RPMI8226 (cell line): ENCODE measurements around the gene DNAJC6.
A peak's percentile ranks its signal among the peaks of the same experiment; 100 is the strongest.

Experiments used
- DNase-seq: peaks from one replicate; pipeline ENCODE4 v3.0.0-alpha.2; 2015

DNAJC6 gene

DNA sequence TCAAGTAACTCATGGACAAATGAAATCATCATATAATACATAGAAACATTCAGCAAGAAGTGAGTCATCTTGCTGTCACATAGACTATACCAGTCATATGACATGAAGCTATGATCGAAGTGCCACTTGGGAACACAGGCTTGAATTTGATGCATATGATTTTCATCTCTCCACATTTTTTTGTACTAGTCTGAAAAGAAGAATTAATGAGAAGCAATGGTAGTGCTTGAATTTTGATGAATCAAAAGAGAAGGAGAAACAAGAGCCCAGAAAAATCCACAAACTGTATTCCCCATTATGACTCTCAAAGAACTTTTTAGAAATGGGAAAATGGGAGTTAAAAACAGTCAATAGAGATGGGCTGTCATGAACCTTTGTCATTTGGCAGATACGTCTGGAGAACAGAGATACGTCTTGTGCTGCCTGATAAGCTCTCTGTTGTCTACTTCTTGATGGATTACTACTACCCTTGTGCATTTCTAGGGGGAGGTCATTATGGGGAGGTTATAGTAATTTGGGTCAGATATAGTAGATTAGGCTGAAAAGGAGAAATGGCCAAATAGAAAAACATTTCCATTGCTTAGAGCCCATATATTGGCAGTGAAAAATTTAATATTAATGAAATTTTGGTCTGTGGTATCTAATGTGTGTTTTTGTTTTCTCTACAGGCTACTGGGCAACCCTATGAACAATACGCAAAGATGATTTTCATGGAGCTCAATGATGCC, 103.1 kb downstream of the DNAJC6 start:
- no peak for DNase-seq

DNA sequence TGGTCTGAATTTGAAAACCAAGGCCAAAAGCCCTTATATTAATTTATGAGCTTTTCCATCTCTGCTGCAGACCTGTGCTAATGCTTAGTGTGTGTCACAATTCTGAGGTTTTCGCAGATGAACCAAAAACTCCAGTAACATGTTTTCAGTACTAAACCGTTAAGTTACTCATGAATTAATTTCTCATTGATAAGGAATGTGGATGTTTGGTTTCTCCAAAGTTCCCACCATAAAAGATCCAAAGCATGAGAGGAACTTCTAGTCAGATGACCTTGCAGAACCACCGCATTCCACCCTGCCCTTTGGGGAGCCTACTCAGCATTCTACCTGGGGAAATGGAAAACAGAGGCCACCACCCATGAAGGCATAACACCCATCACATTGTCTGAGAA, 103.6 kb downstream of the DNAJC6 start:
- no peak for DNase-seq

DNA sequence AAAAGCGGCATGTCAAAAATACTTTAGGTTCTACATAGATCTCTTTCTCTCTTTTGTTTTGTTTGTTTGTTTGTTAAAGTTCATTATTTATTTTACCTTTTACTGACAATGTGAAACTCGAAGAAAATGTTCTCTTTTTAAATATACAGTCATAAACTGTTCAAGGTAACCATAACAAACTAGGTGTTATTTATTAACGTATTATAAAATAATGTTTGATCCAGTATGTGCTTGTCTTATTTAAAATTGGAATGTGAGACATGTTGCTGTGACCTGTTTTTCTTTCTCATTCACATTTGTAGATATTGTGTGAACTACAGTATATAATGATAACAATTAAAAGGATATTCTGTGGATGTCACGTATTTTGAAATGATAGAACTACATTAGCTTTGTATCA, 105.2 kb downstream of the DNAJC6 start:
- DNase-seq, result no peak

DNA sequence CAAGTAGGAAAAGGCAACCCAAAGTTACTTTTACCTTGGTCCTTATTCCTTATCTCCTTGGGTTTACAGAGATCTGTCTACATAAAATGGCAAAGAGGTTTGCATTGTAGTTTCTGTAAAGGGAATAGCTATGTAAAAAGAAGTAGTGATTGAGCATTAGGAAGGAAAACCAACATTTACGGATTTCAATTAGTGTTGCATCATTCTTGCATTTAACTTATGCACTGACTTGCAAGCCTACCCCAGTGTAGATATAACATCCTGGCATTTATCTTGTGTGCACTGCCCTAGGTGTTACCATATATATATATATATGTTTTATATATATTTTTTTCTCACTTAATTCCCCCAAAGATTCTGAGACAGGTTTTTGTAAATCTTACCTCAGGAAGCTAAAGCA, 107.4 kb downstream of the DNAJC6 start:
- no peak for DNase-seq

DNA sequence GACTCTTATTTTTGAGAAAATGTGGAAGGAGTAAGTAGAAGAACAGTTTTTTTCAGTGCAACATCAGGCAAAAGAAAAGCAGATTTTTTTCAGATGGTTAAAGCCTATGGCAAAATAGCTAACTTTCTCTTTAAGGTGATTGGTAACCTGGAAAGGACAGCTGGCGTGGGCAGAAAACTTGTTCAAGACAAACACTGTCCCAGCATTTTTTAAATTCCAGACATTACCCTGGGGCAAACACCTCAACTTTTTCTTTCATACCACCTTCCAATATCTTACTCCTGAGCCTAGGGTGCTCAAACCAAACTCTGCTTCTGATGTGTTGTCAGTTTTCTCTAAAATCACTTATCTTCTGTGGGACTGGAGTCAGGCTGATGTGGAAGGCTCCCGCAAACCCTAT, 108.4 kb downstream of the DNAJC6 start:
- no peak for DNase-seq

DNA sequence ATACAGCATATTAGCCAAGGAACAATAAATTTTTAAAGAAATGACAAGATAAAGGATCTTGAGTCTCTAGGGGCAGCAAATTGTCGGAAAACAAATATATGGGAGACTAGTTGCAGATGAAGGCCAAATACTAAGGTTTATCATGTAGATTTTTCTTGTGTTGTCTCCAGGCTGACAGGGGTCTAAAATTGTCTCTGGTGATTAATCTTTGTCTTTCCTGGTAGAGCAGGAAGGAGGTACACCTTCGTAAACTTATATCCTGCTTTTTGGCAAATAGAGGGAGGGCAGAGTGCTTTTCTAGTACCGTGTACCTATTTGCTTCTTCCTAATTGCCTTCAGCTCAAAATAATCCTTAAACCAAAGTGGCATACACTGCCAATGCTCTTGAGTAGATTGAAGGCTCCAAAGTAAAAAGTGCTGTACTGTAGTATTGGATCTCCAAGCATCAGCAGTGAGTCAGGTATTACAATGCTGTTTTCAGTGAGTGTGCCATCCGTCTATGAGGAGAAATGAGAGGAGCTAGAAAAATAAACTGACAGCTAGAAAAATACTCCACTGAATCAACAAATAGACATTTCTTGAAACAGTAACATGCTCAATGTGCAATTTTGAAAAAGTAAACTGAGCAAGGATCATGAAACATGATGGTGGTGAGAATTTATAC, 109.3 kb downstream of the DNAJC6 start:
- no peak for DNase-seq

DNA sequence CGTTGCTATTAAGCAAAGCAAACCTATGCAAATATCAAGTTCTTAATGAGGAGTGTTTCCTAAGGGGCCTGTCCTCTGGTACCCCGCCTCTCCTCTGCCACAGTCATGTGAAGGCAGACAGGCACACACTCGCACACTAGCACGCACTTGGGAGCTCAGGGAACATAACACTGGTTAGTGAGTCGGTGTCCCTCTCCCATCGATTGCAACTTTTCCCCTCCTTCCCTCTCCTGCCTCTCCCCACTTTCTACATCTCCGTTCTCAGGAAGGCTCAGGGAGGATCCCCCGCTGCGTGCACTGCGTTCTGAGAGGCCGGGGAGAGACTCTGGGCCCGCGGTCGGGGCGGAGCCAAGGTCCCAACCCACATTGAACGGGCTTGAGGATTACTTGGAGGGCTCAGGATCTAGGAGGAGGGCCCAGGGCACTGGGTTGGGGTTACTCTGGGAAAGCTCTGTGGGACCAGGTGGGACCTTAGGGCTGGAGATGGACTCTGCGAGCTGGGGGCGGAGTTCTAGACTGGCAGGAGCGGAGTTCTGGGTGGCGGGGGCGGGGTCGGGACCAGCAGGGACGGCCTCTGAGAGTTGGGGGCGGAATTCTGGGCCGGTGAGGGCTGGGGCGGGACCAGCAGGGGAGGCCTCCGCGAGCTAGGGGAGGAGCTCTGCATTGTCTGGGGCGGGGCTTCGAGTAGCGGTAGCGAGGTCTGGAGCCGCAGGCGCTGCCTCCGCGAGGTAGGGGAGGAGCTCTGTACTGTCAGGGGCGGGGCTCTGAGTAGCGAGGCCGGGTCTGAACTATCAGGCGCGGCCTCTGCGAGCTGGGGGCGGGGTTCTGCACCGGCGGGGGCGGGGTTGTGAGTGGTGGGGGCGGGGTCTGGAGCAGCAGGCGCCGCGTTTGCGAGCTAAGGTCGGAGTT, 110.6 kb downstream of the DNAJC6 start:
- DNase-seq, result peak; percentile 99

DNA sequence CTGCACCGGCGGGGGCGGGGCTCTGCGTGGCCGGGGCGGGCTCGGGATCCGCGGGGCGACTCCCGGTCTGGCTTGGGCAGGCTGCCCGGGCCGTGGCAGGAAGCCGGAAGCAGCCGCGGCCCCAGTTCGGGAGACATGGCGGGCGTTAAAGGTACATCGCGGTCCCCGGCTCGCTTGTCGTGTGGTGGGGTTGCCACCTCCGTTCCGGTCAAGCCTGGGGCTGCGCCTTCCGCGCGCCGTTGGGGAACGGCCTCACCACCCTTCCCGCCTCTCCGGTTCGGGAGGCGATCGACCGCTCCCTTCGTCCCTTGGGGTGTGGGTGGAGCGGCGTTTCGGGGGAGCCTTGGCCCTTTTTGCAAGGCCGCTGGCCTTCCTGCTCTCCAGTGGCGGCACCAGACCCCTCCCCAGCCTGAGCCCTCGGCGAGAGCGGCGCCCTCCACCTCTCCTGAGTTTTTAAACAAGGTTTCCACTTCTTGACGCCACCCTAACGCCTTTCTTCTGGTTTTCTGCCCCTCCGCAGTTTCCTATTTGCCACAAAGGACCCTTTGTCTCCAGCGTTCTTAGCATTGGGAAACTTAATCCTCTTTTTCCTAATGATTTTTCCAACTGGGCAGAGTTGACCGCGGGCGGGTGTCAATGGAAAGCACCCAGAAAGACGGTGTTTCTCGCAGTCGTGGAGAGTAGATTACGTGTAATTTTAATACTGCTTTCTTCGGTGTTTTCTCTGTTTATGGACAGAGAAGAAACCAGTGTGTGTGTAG, 111.4 kb downstream of the DNAJC6 start, which contains the start of the genes LEPR and LEPROT:
TSS of gene LEPR (plus strand) at position 79 of the 761 bp plus-strand sequence. CDS start 144,898 bp downstream, outside the sequence.
TSS of gene LEPROT (plus strand) at position 79 of the 761 bp plus-strand sequence. CDS start at position 136, 57 bp downstream.
- no peak for DNase-seq

DNA sequence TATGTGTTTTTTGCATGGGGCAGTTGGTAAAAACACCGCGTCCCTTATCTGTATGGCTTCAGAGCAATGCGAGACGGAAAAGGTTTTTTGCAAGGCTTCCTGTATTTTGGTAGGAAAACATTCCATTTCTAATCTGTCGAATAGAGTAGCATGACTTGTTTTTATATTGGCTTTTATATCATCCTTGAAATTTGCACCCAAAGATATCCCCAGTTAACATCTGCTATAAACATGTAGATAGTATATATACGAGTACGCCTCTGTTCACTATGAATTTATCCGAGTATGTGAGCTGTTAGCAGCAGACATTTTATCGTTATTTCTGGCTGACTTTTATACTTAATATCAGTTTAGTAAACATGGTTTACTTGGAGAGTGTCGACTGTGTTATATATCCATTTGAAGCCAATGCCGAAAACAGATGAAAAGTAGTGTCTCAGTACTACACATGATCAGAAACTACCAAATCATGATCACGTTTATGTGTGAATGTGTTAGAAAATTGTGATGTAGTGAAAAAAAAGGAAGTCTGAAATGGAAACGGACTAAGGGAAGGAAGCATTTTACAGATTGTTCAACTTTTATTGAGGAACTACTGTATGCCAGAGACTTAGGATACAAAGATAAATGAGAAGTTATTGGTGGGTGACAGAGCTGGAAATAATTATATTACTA, 112.1 kb downstream of the DNAJC6 start:
- DNase-seq, result peak; percentile 23

DNA sequence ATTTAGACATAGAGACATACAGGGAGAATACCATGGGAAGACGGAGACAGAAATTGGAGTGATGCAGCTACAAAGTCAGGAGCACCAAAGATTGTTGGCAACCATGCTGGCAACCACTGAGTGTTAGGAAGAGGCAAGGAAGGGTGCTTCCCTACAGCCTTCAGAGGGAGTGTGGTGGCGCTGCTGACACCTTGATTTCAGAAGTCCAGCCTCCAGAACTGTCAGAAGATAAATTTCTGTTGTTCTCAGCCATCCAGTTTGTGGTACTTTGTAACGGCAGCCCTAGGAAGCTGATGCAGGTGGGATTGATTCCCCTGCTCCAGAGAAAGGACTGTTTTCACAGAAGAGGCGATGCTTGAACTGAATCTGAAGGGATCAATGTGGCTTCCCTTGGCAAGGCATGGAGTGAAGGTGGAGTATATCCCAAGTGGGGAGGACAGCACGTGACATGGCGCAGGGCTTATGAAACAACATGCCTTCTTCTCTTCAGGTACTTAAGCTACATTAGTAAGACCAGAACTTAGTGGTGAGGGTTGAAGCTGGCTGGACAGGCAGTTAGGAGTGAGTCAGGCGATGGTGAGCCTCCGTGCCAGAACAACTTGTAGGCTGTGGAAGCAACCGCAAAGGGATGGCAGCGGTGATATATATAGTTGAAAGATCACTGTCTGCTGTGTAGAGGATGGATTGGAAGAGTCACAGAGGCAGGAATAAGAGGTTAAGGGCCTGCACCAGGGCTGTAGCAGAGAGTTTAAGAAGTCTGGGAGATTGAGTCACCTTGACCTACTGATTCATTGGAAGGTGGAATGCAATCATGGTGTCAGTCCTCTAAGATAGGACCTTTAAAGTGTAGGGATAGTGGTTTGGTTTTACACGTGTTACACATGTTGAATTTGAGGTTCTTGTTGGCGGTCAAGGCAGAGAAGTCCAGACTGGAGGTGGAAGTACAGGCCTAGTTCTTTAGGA, 113.2 kb downstream of the DNAJC6 start:
- no peak for DNase-seq

DNA sequence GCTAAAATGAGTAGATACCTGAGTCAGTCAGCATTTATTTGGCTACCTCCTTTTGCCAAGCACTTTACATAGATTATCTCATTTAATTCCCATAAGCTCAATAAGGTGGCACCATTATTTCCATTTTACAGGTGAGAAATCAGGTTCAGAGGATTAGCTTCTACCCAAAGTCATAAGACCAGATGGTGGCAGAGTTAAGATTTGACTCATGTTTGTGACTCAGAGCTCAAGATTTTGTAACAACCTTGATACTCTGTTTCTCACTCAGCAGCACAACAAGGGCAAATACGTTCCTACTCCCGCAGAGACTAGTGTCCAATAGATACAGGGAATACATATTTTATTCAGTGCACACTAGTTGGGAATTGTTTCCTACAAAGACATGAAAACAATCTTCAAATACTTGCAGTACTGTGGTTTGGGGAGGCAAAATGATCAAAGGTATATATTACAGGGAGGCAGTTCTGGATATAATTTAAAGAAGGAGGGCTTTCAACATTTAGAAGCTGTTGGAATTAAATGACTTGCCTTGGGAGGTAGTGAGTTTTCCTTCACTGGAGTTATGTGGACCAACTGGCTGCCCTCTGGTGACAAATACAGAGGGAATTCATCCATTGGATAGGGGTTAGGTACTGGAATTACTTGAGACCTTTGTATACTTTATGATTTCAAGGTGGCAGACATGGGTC, 114.7 kb downstream of the DNAJC6 start:
- no peak for DNase-seq

DNA sequence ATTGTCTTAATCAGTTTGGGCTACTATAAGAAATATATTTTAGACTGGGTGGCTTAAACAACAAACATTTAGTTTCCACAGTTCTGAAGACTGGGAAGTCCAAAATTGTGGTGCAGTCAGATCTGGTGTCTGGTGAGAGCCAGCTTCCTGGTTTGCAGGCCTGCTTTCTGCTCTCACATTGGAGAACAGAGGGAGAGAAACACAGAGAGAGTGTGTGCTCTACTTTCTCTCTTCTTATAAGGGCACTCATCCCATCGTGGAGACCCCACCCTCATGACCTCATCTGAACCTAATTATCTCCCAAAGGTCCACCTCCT, 115.2 kb downstream of the DNAJC6 start:
- no peak for DNase-seq

DNA sequence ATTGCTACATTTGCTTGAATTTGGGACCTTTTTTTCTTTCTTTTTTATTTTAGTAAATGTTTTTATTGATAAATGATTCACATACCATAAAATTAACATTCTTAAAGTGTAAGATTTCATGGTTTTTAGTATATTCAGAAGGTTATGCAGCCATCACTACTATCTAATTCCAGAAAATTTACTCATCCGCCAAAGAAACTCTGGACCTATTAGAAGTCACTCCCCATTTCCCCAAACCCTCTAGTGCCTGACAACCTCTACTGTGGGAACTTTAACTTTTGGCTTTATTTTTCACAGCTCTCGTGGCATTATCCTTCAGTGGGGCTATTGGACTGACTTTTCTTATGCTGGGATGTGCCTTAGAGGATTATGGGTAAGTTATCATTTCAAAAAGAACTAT, 115.7 kb downstream of the DNAJC6 start:
- DNase-seq, result no peak

DNA sequence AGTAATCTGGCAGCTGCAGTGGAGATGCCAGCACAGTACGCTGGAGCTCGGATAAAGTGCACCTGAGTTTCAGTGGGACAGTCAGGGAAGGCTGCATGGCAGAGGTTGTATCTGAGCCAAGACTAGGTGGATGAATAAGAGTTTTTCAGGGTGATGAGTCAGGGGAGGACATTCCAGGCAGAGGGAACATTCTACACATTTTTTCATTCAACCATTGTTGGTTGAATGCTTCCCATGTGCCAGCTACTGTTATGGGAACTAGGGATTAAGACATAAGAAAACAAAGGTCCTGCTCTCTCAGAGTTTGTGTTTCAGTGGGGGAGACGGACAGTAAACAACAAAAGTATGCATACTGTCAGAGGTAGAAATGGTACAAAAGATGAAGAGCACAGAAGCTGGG, 116.4 kb downstream of the DNAJC6 start:
- no peak for DNase-seq

DNA sequence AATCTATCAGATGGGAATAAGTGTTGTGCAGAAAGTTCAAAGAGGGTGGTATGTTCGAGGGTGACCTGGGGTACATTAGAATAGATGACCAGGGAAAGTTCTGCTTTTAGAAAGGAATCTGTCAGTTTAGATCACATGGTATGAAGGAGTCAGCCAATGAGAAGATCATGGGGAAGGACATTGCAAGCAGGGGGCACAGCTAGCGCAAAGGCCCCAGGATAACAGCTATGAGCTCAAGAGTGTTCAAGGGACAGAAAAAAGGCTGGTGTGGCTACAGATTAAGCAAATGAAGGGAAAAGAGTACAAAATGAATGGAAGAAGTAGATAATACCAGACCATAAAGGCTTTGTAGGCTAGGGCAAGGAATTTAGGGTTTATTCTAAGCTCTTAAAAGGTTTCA, 119.7 kb downstream of the DNAJC6 start:
- DNase-seq, result no peak

DNA sequence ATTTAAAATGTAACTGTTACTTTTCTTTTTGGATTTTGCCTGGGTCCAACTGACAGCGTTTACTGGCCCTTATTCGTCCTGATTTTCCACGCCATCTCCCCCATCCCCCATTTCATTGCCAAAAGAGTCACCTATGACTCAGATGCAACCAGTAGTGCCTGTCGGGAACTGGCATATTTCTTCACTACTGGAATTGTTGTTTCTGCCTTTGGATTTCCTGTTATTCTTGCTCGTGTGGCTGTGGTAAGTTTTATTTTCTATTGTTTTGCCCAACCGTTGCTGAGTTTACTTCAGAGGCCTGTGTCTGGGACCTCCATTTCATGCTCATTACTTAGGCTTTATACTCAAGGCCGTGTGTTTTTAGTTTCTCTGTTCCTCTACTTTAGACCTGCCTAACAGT, 120.5 kb downstream of the DNAJC6 start:
- no peak for DNase-seq

DNA sequence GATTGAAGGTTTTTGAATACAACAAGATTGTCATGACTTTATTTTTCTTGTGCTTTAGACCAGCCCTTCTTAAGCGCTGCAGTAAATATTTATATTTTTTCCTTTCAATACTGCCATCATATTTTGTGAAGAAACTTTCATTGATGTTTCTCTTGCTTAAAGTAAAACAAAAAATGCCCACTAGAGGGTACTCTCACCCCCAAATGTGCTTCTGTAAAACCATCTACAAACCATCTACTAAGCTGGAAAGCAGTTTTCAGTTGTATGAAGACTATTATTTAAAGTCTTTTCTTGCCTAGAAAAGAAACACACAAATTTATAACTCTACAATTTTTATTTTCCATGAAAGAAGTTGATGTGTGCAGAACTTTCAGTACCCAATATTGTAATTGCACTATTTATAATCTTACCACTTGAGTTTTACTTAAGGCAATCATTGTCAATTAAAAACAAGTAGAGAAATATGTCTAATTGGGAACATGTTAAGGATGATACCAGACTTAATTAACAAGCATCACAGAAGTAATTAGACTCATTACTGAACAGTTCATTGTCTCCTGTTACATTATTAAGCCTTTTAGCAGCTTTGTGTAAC, 121.9 kb downstream of the DNAJC6 start:
- peak; percentile 52 for DNase-seq

DNA sequence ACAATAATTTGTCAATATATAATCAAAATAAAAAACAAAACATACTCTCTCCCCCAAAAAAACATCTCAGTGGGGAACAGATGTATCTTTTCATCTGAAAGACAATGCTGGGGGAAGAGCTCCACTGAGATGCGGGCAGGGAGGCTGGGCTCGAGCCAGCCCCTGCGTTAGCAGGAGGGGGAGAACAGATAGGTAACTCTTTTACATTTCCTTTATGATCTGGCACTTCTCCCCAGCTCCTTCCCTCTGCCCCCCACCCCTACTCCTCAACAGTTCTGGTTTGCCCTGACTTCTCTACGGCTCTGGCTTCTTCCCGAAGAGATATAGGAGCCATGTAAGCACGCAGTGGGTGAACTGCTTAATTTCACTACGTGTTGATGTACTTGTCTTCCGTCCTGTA, 123.6 kb downstream of the DNAJC6 start:
- no peak for DNase-seq

DNA sequence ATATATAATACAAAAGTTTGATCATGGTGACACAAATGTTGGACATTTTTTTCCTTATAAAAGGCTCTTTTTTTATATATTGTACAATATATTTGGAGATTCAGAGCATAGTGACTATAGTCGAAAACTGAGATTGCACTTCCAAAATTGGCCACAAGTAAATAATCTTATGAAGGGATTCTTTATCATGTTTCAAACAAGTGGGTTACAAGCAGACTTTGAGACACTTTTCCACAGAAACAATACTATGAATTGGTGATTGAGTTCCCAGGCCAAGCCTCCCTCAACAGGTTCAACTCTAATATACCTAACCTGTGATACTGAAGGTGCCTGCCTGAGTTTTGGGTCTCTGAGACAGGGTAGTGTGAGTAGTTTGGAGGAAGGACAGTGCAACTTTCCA, 124.9 kb downstream of the DNAJC6 start:
- no peak for DNase-seq

DNA sequence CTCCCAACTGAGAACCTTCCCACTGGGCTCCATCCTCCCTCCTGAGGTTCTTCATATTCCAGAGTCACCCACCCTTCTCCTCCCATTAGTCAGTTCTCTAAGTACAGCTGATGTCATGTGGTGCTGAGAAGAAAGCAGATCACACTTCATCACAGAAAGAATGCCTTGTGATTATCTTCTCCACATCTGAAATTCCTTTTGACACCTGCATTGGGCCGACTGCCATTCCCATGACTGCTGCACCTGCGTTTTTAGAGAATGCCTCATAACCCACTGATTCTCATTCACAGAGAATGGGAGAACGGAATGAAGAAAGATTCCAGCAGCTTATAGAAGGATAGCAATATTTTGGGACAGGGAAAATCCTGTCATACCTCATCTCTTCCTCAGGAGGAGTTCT, 125.4 kb downstream of the DNAJC6 start:
- DNase-seq, result no peak
